Chondrocyte (in vitro differentiated cells): ENCODE measurements around the gene MAP3K8. TPM values are rescaled to one million over a fixed set of nuclear protein-coding genes. Genes with fewer than 3 reads are reported as not detected.

Source experiments
- DNase-seq: peaks from one replicate; pipeline ENCODE4 v3.0.0; 2021; ENCODE audit warnings: mixed read lengths, low spot score
- H3K27ac Mint-ChIP-seq: one replicate; pipeline ENCODE4 v1.8.0; 2021; ENCODE audit warnings: mild to moderate bottlenecking, moderate library complexity, mixed read lengths; ENCODE audit not compliant: unreplicated experiment
- H3K27me3 Mint-ChIP-seq: 2 replicates; pipeline ENCODE4 v1.8.0; 2021; ENCODE audit warnings: low read depth, mixed read lengths
- H3K36me3 Mint-ChIP-seq: 2 replicates; pipeline ENCODE4 v1.8.0; 2021; ENCODE audit warnings: low read depth, mixed read lengths
- H3K4me1 Mint-ChIP-seq: 2 replicates; pipeline ENCODE4 v1.8.0; 2021; ENCODE audit warnings: low read depth, mild to moderate bottlenecking, mixed read lengths
- H3K4me3 Mint-ChIP-seq: one replicate; pipeline ENCODE4 v1.8.0; 2021; ENCODE audit warnings: mild to moderate bottlenecking, moderate library complexity, mixed read lengths; ENCODE audit not compliant: unreplicated experiment
- H3K9me3 Mint-ChIP-seq: 2 replicates; pipeline ENCODE4 v1.8.0; 2021; ENCODE audit warnings: low read depth, mixed read lengths
- CTCF ChIP-seq: fragments of 200-600 bp; sonication (generic); IDR thresholded peaks from 2 replicates; pipeline ENCODE4 v1.5.0; 2021; ENCODE audit warnings: antibody characterized with exemption, mild to moderate bottlenecking, moderate library complexity
- total RNA-seq: library from RNA; stranded (reverse); gene quantifications from 3 replicates; pipeline ENCODE4 v1.2.1, GENCODE V29; 2021

MAP3K8 gene
- total RNA-seq, 1 donor from 2014 or later: 9.4 TPM

DNA sequence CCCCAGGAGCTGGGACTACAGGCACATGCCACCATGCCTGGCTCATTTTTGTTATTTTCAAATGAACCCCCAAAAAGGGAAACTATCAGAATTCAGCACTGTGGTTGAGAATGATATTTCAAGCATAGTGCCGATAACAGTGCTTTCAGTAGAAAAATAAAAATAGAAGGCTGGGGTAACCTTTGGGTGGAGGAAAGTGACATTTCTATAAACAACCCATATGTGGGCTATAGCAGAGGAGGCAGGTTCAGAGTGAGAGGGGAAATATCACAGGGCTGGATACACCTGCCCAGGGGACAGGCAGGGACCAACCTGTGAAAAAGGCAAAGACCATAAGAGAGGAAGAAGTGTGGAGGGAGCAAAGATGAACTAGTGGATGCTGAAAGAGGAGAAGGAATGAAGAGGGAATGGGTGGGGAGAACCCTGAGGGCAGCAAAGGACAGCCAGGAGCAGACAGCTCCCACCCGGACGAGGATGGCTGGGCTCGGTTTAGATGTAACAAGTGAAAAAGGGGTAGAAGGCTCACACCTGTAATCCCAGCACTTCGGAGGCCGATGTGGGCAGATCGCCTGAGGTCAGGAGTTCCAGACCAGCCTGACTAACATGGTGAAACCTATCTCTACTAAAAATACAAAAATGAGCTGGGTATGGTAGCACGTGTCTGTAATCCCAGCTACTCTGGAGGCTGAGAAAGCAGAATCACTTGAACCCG is 56.5 kb downstream of the MAP3K8 start:
- Mint-ChIP-seq H3K4me1 (peaks cover 15% of the 10 kb centered on the region), H3K27me3 (peaks cover 18% of the 10 kb centered on the region), H3K27ac (no peak overlapping the region), H3K9me3 (peaks cover 3% of the 10 kb centered on the region), H3K36me3 (no peaks in the 10 kb centered on the region), H3K4me3 (no peak overlapping the region)
- DNase-seq: no peak
- TF ChIP-seq CTCF: no peak

GRCh38 chr10:30491204-30491915 is 57.4 kb downstream of the MAP3K8 start:
- no peak for DNase-seq
- Mint-ChIP-seq H3K9me3 (peaks cover 3% of the 10 kb centered on the region), H3K4me1 (peaks cover 18% of the 10 kb centered on the region), H3K27ac (no peak overlapping the region), H3K27me3 (peaks cover 18% of the 10 kb centered on the region), H3K36me3 (no peaks in the 10 kb centered on the region), H3K4me3 (no peak overlapping the region)
- no peak for TF ChIP-seq CTCF

DNA sequence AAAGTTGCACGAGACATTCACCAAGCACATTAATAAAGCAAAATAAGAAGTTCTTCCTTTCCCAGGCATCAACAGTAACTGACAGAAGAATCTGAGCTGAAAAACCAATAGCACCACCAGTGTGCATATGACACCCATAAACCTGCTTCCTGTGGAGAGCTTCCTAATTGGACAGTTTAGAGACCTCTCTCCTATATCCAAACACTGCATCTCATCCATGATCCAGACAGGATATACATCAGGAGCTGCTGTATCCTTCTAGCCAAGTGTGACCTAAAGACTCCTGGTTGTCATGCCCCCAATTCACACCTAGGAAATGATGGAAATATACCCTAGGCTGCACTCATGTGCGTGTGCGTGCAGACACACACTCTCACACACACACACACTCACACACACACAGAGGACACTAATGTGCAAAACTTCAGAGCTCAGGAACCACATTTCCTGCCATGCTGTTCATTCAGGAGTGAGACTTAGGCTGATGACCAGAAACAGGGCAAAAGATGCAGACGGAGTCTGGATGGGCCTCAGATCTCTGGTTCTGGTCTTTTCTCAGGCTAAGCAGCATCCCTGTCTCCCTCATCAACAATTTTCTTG is 58.0 kb downstream of the MAP3K8 start:
- Mint-ChIP-seq H3K9me3 (peaks cover 3% of the 10 kb centered on the region), H3K27me3 (peaks cover 18% of the 10 kb centered on the region), H3K4me3 (no peak overlapping the region), H3K36me3 (no peaks in the 10 kb centered on the region), H3K27ac (no peak overlapping the region), H3K4me1 (peaks cover 18% of the 10 kb centered on the region)
- TF ChIP-seq CTCF: no peak
- DNase-seq: no peak

- H3K27ac Mint-ChIP-seq: no peak overlapping the region
- H3K36me3 Mint-ChIP-seq: no peaks in the 10 kb centered on the region
- peaks cover 18% of the 10 kb centered on the region for H3K4me1 Mint-ChIP-seq
- peaks cover 3% of the 10 kb centered on the region for H3K9me3 Mint-ChIP-seq
- peak; percentile 12 for TF ChIP-seq CTCF
- DNase-seq: no peak
- H3K4me3 Mint-ChIP-seq: no peak overlapping the region
- H3K27me3 Mint-ChIP-seq: peaks cover 14% of the 10 kb centered on the region
Observed at GRCh38 chr10:30493609-30494530, 59.9 kb downstream of the MAP3K8 start.
